Fibroblast of lung (primary cell): Measurements from ENCODE around the gene PDE3A. TPM values are rescaled to one million over a fixed set of nuclear protein-coding genes. Genes with fewer than 3 reads are reported as not detected.

Experiments
- DNase-seq, 2 donors: peaks; one replicate each; pipeline versions ENCODE4 v3.0.0 to v3.0.0-alpha.2; 2010; ENCODE audit warnings: low read depth in 2 of 2
- H2AFZ ChIP-seq: 2 replicates; pipeline ENCODE4 v1.5.1; 2012; ENCODE audit warnings: low read length, control low read depth, inconsistent platforms
- H3K27ac ChIP-seq: 2 replicates; pipeline ENCODE4 v1.5.1; 2011; ENCODE audit warnings: low read length, control low read depth; ENCODE audit not compliant: insufficient read depth
- H3K27me3 ChIP-seq: 2 replicates; pipeline ENCODE4 v1.5.1; 2011; ENCODE audit warnings: mild to moderate bottlenecking, low read length; ENCODE audit not compliant: control insufficient read depth, insufficient read depth
- H3K36me3 ChIP-seq: 2 replicates; pipeline ENCODE4 v1.5.1; 2011; ENCODE audit warnings: low read length; ENCODE audit not compliant: control insufficient read depth, insufficient read depth
- H3K4me1 ChIP-seq: 2 replicates; pipeline ENCODE4 v1.5.1; 2011; ENCODE audit warnings: low read length; ENCODE audit not compliant: control insufficient read depth, insufficient read depth; ENCODE audit errors: extremely low read depth
- H3K4me2 ChIP-seq: 2 replicates; pipeline ENCODE4 v1.5.1; 2011; ENCODE audit warnings: low read length, control low read depth; ENCODE audit not compliant: insufficient read depth; ENCODE audit errors: extremely low read depth
- H3K4me3 ChIP-seq, 4 experiments: fragments of 200-600 bp in 1 of 4; sonication (generic) in 1 of 4; replicated peaks in 1 of 4; 2 replicates each; pipeline ENCODE4 v1.5.1; 2011 to 2016; ENCODE audit warnings: low read length in 4 of 4, low read depth in 3 of 4, mild to moderate bottlenecking in 3 of 4, control low read depth in 2 of 4, inconsistent platforms in 1 of 4, mixed read lengths in 1 of 4; ENCODE audit not compliant: insufficient read depth in 1 of 4; ENCODE audit errors: control extremely low read depth in 1 of 4
- H3K79me2 ChIP-seq: 2 replicates; pipeline ENCODE4 v1.5.1; 2012; ENCODE audit warnings: mild to moderate bottlenecking, low read length, inconsistent platforms; ENCODE audit not compliant: control insufficient read depth, insufficient read depth
- H3K9ac ChIP-seq: 2 replicates; pipeline ENCODE4 v1.5.1; 2011; ENCODE audit warnings: mild to moderate bottlenecking, low read length, control low read depth; ENCODE audit not compliant: insufficient read depth
- H3K9me3 ChIP-seq: 2 replicates; pipeline ENCODE4 v1.5.1; 2012; ENCODE audit warnings: low read depth, low read length; ENCODE audit not compliant: control insufficient read depth, insufficient read depth
- H4K20me1 ChIP-seq: 2 replicates; pipeline ENCODE4 v1.5.1; 2011; ENCODE audit warnings: low read length; ENCODE audit not compliant: control insufficient read depth, insufficient read depth; ENCODE audit errors: extremely low read depth
- EZH2 ChIP-seq: IDR thresholded peaks from 2 replicates; pipeline ENCODE4 v1.5.1; 2012; ENCODE audit warnings: low read length, control low read depth, mild to moderate bottlenecking; ENCODE audit errors: missing control alignments
- polyA plus RNA-seq, 2 donors: library from polyadenylated mRNA; depleted of rRNA in 1 of 2; stranded (reverse) in 1 of 2; unstranded in 1 of 2; fragments of >200 nt; gene quantifications; 2 replicates each; pipeline ENCODE4 v1.2.1, GENCODE V29; 2011 to 2012; ENCODE audit warnings: missing spikeins in 1 of 2
- total RNA-seq: library from RNA; depleted of rRNA; stranded (reverse); fragments of >200 nt; gene quantifications from 2 replicates; pipeline ENCODE4 v1.2.1, GENCODE V29; 2014
- TF ChIP-seq, protein P1 (sequence below), 2 donors: IDR thresholded peaks in 1 of 2; conservative IDR thresholded peaks in 1 of 2; 1 replicate in 1 of 2; 2 replicates in 1 of 2; pipeline ENCODE4 v1.5.1; 2011 to 2012; ENCODE audit warnings: low read length in 2 of 2, control low read depth in 1 of 2, inconsistent platforms in 1 of 2, low read depth in 1 of 2, mild to moderate bottlenecking in 1 of 2

Gene PDE3A
- total and polyA plus RNA-seq, 2 donors (not counting 1 experiment from before 2014, with no cell fraction given) = 0.17 to 2.7 TPM

- no peak overlapping the region for H3K4me3 ChIP-seq
- H3K27me3 ChIP-seq = no peaks in the 10 kb centered on the region
- no peak for TF ChIP-seq EZH2
- TF ChIP-seq, protein P1, sequence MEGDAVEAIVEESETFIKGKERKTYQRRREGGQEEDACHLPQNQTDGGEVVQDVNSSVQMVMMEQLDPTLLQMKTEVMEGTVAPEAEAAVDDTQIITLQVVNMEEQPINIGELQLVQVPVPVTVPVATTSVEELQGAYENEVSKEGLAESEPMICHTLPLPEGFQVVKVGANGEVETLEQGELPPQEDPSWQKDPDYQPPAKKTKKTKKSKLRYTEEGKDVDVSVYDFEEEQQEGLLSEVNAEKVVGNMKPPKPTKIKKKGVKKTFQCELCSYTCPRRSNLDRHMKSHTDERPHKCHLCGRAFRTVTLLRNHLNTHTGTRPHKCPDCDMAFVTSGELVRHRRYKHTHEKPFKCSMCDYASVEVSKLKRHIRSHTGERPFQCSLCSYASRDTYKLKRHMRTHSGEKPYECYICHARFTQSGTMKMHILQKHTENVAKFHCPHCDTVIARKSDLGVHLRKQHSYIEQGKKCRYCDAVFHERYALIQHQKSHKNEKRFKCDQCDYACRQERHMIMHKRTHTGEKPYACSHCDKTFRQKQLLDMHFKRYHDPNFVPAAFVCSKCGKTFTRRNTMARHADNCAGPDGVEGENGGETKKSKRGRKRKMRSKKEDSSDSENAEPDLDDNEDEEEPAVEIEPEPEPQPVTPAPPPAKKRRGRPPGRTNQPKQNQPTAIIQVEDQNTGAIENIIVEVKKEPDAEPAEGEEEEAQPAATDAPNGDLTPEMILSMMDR (conservative IDR thresholded peaks at IDR 0.05 in 1 of 2, IDR thresholded peaks at IDR 0.05 in 1 of 2; ENCODE audit: low read depth in 1 of 2, low read length in 2 of 2) = no peak
- no peak overlapping the region for H3K9ac ChIP-seq
- H3K79me2 ChIP-seq = no peaks in the 10 kb centered on the region
- H3K4me2 ChIP-seq = no peak overlapping the region
- H3K4me1 ChIP-seq = peaks cover 5% of the 10 kb centered on the region
- no peaks in the 10 kb centered on the region for H3K9me3 ChIP-seq
- no peak overlapping the region for H2AFZ ChIP-seq
- H3K27ac ChIP-seq = no peak overlapping the region
- no peaks in the 10 kb centered on the region for H3K36me3 ChIP-seq
- no peaks in the 10 kb centered on the region for H4K20me1 ChIP-seq
- DNase-seq = no peak
These were observed 2.7 kb downstream of the PDE3A start for GRCh38 chr12:20370866-20371519.

- Histone ChIP-seq H3K79me2 (no peaks in the 10 kb centered on the region), H3K27me3 (no peaks in the 10 kb centered on the region), H3K27ac (no peak overlapping the region), H4K20me1 (no peaks in the 10 kb centered on the region), H3K9me3 (no peaks in the 10 kb centered on the region), H2AFZ (no peak overlapping the region), H3K4me3 (no peak overlapping the region), H3K9ac (no peak overlapping the region), H3K36me3 (no peaks in the 10 kb centered on the region), H3K4me2 (no peak overlapping the region), H3K4me1 (peaks cover 4% of the 10 kb centered on the region)
- no peak for TF ChIP-seq EZH2
- TF ChIP-seq, protein P1 (conservative IDR thresholded peaks at IDR 0.05 in 1 of 2, IDR thresholded peaks at IDR 0.05 in 1 of 2; ENCODE audit: low read depth in 1 of 2, low read length in 2 of 2) = no peak
- DNase-seq = no peak
These were observed 4.2 kb downstream of the PDE3A start for GRCh38 chr12:20372326-20373096.

- Histone ChIP-seq H3K27ac (no peak overlapping the region), H3K4me3 (no peak overlapping the region), H3K79me2 (no peaks in the 10 kb centered on the region), H3K36me3 (no peaks in the 10 kb centered on the region), H3K27me3 (no peaks in the 10 kb centered on the region), H3K9ac (no peak overlapping the region), H4K20me1 (no peaks in the 10 kb centered on the region), H2AFZ (no peak overlapping the region), H3K4me1 (no peaks in the 10 kb centered on the region), H3K9me3 (no peaks in the 10 kb centered on the region), H3K4me2 (no peak overlapping the region)
- TF ChIP-seq, protein P1 (conservative IDR thresholded peaks at IDR 0.05 in 1 of 2, IDR thresholded peaks at IDR 0.05 in 1 of 2; ENCODE audit: low read depth in 1 of 2, low read length in 2 of 2) = no peak
- TF ChIP-seq EZH2 = no peak
- no peak for DNase-seq
These were observed 6.5 kb downstream of the PDE3A start for GRCh38 chr12:20374795-20375194.
